Hepatocyte (in vitro differentiated cells): Measurements from ENCODE around the gene FLT3LG. TPM values are rescaled to one million over a fixed set of nuclear protein-coding genes. Genes with fewer than 3 reads are reported as not detected.
"Not testable (repeated sequence)": the region's sequence is repeated elsewhere in the genome, so short reads cannot be mapped to it uniquely, and the experiment has no call there.

Experiments
- DNase-seq: peaks from one replicate; pipeline ENCODE4 v3.0.0-alpha.2; 2016; ENCODE audit warnings: low spot score
- H2AFZ ChIP-seq: fragments of 200-600 bp; sonication (generic); 2 replicates; pipeline ENCODE4 v1.6.0; 2016; ENCODE audit warnings: antibody characterized with exemption, mild to moderate bottlenecking
- H3K27ac ChIP-seq: fragments of 200-600 bp; sonication (generic); 2 replicates; pipeline ENCODE4 v1.5.1; 2016; ENCODE audit warnings: mild to moderate bottlenecking
- H3K27me3 ChIP-seq: fragments of 200-600 bp; sonication (generic); 2 replicates; pipeline ENCODE4 v1.6.1; 2016
- H3K36me3 ChIP-seq: fragments of 200-600 bp; sonication (generic); replicated peaks from 2 replicates; pipeline ENCODE4 v1.5.1; 2016; ENCODE audit warnings: low read depth; ENCODE audit not compliant: insufficient read depth
- H3K4me1 ChIP-seq: fragments of 200-600 bp; sonication (generic); 2 replicates; pipeline ENCODE4 v1.5.1; 2016; ENCODE audit warnings: mild to moderate bottlenecking, moderate library complexity; ENCODE audit not compliant: insufficient read depth
- H3K4me2 ChIP-seq: fragments of 200-600 bp; sonication (generic); 2 replicates; pipeline ENCODE4 v1.6.0; 2016
- H3K4me3 ChIP-seq: fragments of 200-600 bp; sonication (generic); 2 replicates; pipeline ENCODE4 v1.5.1; 2016; ENCODE audit warnings: mild to moderate bottlenecking
- H3K79me2 ChIP-seq: fragments of 200-600 bp; sonication (generic); 2 replicates; pipeline ENCODE4 v1.6.0; 2017; ENCODE audit warnings: mild to moderate bottlenecking
- H3K9me2 ChIP-seq: fragments of 200-600 bp; sonication (generic); replicated peaks from 2 replicates; pipeline ENCODE4 v1.6.0; 2017; ENCODE audit warnings: mild to moderate bottlenecking; ENCODE audit not compliant: insufficient read depth
- H3K9me3 ChIP-seq: fragments of 200-600 bp; sonication (generic); 2 replicates; pipeline ENCODE4 v1.5.1; 2016; ENCODE audit warnings: low read depth, mild to moderate bottlenecking
- H4K20me1 ChIP-seq: fragments of 200-600 bp; sonication (generic); 2 replicates; pipeline ENCODE4 v1.6.0; 2016; ENCODE audit warnings: mild to moderate bottlenecking; ENCODE audit not compliant: insufficient read depth, poor library complexity, severe bottlenecking
- EZH2 ChIP-seq: fragments of 200-600 bp; sonication (generic); IDR thresholded peaks from 2 replicates; pipeline ENCODE4 v1.6.1; 2016; ENCODE audit warnings: antibody characterized with exemption, mild to moderate bottlenecking, borderline replicate concordance
- EZH2phosphoT487 ChIP-seq: fragments of 200-600 bp; sonication (generic); IDR thresholded peaks from one replicate; pipeline ENCODE4 v1.6.1; 2018; ENCODE audit warnings: antibody characterized with exemption, mild to moderate bottlenecking, low read depth, moderate library complexity; ENCODE audit not compliant: unreplicated experiment, severe bottlenecking
- WGBS: methylation state at CpG from one replicate; pipeline ENCODE4 v1.1.6; 2016; ENCODE audit warnings: low lambda C conversion rate; ENCODE audit errors: missing lambda C conversion rate; 5-methylcytosine and 5-hydroxymethylcytosine counted together
- polyA plus RNA-seq: library from polyadenylated mRNA; unstranded; fragments of >200 nt; fragmentation: Nextera tagmentation; extraction: Ambion mirVana; gene quantifications from 2 replicates; pipeline ENCODE4 v1.2.1, GENCODE V29; 2016
- total RNA-seq: library from RNA; depleted of rRNA; stranded (reverse); fragments of >200 nt; gene quantifications from 2 replicates; pipeline ENCODE4 v1.2.3, GENCODE V29; 2014
- TF ChIP-seq, protein P1 (sequence below): fragments of 200-600 bp; sonication (generic); IDR thresholded peaks from 2 replicates; pipeline ENCODE4 v1.5.1; 2016; ENCODE audit warnings: antibody characterized with exemption, mild to moderate bottlenecking; ENCODE audit not compliant: poor library complexity

Gene FLT3LG
- total and polyA plus RNA-seq, 2 experiments from 2014 or later, result 1.3 to 2.8 TPM

DNA sequence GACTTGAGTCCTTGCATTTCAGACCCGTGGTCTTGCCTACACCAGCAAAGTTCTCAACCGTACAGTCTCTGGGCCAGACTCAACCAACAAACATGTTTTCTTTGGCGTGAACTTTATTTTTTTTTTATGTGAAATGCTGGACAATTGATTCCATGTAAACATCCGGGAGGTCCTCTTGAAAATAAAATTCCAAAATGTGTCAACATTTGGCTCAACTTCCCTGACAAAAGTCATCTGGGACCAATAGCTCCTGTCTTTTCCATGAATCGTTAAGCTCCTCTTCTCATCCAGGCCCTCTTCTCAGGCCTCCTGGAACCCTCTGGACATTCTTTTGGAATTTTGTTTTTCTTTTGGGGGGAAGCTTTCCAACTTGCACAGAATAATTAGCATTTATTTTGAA lies 18.2 kb upstream of the FLT3LG start:
- no peak for DNase-seq
- TF ChIP-seq, protein P1, sequence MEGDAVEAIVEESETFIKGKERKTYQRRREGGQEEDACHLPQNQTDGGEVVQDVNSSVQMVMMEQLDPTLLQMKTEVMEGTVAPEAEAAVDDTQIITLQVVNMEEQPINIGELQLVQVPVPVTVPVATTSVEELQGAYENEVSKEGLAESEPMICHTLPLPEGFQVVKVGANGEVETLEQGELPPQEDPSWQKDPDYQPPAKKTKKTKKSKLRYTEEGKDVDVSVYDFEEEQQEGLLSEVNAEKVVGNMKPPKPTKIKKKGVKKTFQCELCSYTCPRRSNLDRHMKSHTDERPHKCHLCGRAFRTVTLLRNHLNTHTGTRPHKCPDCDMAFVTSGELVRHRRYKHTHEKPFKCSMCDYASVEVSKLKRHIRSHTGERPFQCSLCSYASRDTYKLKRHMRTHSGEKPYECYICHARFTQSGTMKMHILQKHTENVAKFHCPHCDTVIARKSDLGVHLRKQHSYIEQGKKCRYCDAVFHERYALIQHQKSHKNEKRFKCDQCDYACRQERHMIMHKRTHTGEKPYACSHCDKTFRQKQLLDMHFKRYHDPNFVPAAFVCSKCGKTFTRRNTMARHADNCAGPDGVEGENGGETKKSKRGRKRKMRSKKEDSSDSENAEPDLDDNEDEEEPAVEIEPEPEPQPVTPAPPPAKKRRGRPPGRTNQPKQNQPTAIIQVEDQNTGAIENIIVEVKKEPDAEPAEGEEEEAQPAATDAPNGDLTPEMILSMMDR, result no peak
- TF ChIP-seq EZH2 (no peak), EZH2phosphoT487 (no peak)
- 91% methylated on average over 5 of the region's 5 CpGs for WGBS

DNA sequence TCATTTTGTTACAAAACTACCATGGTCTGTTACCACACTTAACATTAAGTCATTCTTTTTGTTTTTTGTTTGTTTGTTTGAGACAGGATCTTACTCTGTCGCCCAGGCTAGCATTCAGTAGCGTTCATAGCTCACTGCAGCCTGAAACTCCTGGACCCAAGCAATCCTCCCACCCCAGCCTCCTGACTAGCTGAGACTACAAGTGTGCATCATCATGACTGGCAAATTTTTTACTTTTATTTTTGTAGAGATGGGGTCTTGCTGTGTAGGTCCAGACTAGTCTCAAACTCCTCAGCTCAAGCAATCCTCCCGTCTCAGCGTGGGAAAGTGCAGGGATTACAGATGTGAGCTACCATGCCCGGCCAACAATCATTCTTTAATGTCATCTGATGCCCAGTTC lies 17.7 kb upstream of the FLT3LG start:
- Histone ChIP-seq H3K79me2 (peaks cover 11% of the 10 kb centered on the region), H3K4me2 (no peak overlapping the region), H3K27ac (no peak overlapping the region), H3K27me3 (no peaks in the 10 kb centered on the region), H3K4me1 (peaks cover 7% of the 10 kb centered on the region), H4K20me1 (no peaks in the 10 kb centered on the region), H2AFZ (no peak overlapping the region), H3K9me3 (no peaks in the 10 kb centered on the region), H3K9me2 (no peaks in the 10 kb centered on the region), H3K36me3 (peaks cover 2% of the 10 kb centered on the region), H3K4me3 (no peak overlapping the region)
- TF ChIP-seq EZH2 (no peak), EZH2phosphoT487 (no peak)
- TF ChIP-seq, protein P1, result no peak
- 95% methylated on average over 5 of the region's 5 CpGs for WGBS
- DNase-seq, result no peak

More for the DNA sequence above, 18.2 kb upstream of the FLT3LG start:
- no peak overlapping the region for H3K27ac ChIP-seq
- H3K27me3 ChIP-seq, result no peaks in the 10 kb centered on the region
- no peaks in the 10 kb centered on the region for H3K9me3 ChIP-seq
- peaks cover 16% of the 10 kb centered on the region for H3K79me2 ChIP-seq
- H4K20me1 ChIP-seq, result no peaks in the 10 kb centered on the region
- no peak overlapping the region for H3K4me3 ChIP-seq
- H3K4me1 ChIP-seq, result peaks cover 7% of the 10 kb centered on the region
- H3K4me2 ChIP-seq, result no peak overlapping the region
- no peak overlapping the region for H2AFZ ChIP-seq
- no peaks in the 10 kb centered on the region for H3K9me2 ChIP-seq
- peaks cover 2% of the 10 kb centered on the region for H3K36me3 ChIP-seq

DNA sequence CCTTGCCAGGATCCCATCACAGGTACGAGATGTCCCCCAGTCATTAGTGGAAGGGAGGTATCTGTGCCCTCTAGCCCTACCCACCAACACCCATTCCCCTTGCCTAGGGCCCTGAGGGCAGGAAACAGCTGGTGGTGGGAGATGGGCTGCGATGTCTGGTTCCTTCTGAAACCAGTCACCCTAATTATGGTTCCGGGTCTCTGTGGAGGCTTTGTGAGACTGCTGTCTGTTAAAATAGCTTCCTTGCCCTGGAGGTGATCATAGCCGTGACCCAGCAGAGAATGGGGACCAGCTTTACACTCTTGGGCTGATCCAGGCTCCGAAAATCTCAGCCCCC lies 15.5 kb upstream of the FLT3LG start:
- H3K4me2 ChIP-seq, result no peak overlapping the region
- peaks cover 7% of the 10 kb centered on the region for H3K4me1 ChIP-seq
- H3K36me3 ChIP-seq, result peaks cover 2% of the 10 kb centered on the region
- WGBS, result 88% methylated on average over 5 of the region's 5 CpGs
- no peaks in the 10 kb centered on the region for H4K20me1 ChIP-seq
- H2AFZ ChIP-seq, result no peak overlapping the region
- H3K4me3 ChIP-seq, result no peak overlapping the region
- H3K9me3 ChIP-seq, result no peaks in the 10 kb centered on the region
- H3K9me2 ChIP-seq, result no peaks in the 10 kb centered on the region
- TF ChIP-seq, protein P1, result no peak
- TF ChIP-seq EZH2, result no peak
- TF ChIP-seq EZH2phosphoT487, result no peak
- peak overlapping the region; percentile 37 for H3K27ac ChIP-seq
- no peak for DNase-seq
- peaks cover 11% of the 10 kb centered on the region for H3K79me2 ChIP-seq
- H3K27me3 ChIP-seq, result no peaks in the 10 kb centered on the region

DNA sequence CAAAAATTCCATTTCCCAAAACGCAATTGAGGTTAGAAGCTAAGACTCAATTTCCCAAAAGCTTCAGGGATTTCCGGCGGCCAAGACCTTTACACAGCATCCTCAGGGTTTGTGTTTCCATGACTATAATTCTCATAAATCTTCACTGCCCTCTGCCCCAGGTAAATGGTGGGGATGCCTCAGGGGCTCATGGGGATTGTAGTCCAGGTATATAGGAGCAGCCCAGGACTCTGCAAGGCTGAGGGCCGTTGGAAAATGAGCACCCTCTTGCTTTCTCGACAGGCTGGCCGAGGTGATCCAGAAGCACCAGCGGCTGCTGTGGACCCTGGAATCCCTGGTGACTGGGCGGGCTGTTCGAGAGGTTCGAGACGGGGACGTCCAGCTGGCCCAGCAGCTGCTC lies 14.6 kb upstream of the FLT3LG start:
- Histone ChIP-seq H3K9me2 (no peaks in the 10 kb centered on the region), H3K79me2 (peaks cover 5% of the 10 kb centered on the region), H3K27ac (no peak overlapping the region), H3K36me3 (peaks cover 2% of the 10 kb centered on the region), H3K27me3 (no peaks in the 10 kb centered on the region), H2AFZ (no peak overlapping the region), H3K4me2 (no peak overlapping the region), H3K4me1 (peaks cover 1% of the 10 kb centered on the region), H4K20me1 (no peaks in the 10 kb centered on the region), H3K4me3 (no peak overlapping the region), H3K9me3 (no peaks in the 10 kb centered on the region)
- DNase-seq, result no peak
- 90% methylated on average over 12 of the region's 12 CpGs for WGBS
- TF ChIP-seq, protein P1, result no peak
- TF ChIP-seq EZH2, result no peak
- no peak for TF ChIP-seq EZH2phosphoT487

DNA sequence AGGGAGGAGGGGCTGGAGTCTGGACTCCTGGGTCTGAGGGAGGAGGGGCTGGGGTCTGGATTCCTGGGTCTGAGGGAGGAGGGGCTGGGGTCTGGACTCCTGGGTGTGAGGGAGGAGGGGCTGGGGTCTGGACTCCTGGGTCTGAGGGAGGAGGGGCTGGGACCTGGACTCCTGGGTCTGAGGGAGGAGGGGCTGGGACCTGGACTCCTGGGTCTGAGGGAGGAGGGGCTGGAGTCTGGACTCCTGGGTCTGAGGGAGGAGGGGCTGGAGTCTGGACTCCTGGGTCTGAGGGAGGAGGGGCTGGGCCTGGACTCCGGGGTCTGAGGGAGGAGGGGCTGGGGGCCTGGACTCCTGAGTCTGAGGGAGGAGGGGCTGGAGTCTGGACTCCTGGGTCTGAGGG lies 12.9 kb upstream of the FLT3LG start:
- not testable (repeated sequence) for H3K4me3 ChIP-seq, DNase-seq, H3K4me2 ChIP-seq, H3K4me1 ChIP-seq, H3K79me2 ChIP-seq, H3K9me3 ChIP-seq, H3K27ac ChIP-seq, H3K9me2 ChIP-seq, H2AFZ ChIP-seq, H4K20me1 ChIP-seq, H3K36me3 ChIP-seq, H3K27me3 ChIP-seq
- WGBS, result no CpG with 5 or more reads among the region's 1 CpG
